ENCODE measurements around the gene SPRED1. TPM values are rescaled to one million over a fixed set of nuclear protein-coding genes. Genes with fewer than 3 reads are reported as not detected.

Gene SPRED1
- total and polyA plus RNA-seq, 2 of the 13 experiments (the other 11 are each of a cell fraction or from before 2014, with no cell fraction given) = 3.8 to 9.6 TPM

DNA sequence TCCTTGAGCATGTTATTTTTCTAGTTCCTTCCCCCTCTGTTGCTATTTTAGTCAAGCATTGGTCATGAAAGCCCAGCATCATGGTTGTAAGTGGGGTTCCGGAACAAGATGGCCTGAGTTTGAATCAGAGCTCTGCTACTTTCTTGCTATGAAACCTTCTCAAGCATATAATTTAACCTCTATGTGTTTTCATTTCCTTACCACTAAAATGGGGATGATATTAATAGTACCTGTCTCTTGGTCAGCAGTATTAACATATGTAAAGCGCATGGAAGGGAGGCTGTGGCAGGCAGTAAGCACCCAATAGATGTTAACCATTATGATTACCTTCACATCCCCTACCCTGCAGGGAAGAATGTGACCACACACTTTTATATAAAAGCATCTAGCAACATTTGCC, 14.3 kb upstream of the SPRED1 start:
- WGBS (ENCODE audit: low lambda C conversion rate) = 95% methylated on average over 2 of the region's 2 CpGs
- no peak for DNase-seq (ENCODE audit: low spot score)
- H3K4me3 ChIP-seq (replicated peaks in 1 of 3; ENCODE audit: insufficient read depth in 1 of 3, low read depth in 2 of 3, low read length in 3 of 3) = no peak overlapping the region
- no peak overlapping the region for H3K4me2 ChIP-seq (ENCODE audit: low read depth, low read length)
- BruUV-seq (replicated peaks) = no TSS peak
- no peaks in the 10 kb centered on the region for H3K79me2 ChIP-seq (ENCODE audit: insufficient read depth, low read length)
- no peak for TF ChIP-seq NCOR1 (IDR thresholded peaks at IDR 0.05; ENCODE audit: borderline replicate concordance, low read length)
- TF ChIP-seq ZHX2 (IDR thresholded peaks at IDR 0.05; ENCODE audit: low read depth) = no peak
- no peak for TF ChIP-seq ZHX2 (CRISPR knock-in tag; IDR thresholded peaks at IDR 0.05; ENCODE audit: borderline replicate concordance)
- no peak for TF ChIP-seq ZNF614 (CRISPR knock-in tag; IDR thresholded peaks at IDR 0.05; ENCODE audit: borderline replicate concordance)
- TF ChIP-seq EEA1 (CRISPR knock-in tag; IDR thresholded peaks at IDR 0.05; ENCODE audit: borderline replicate concordance) = no peak
- no peak for TF ChIP-seq DMTF1 (CRISPR knock-in tag; IDR thresholded peaks at IDR 0.05)
- no peak for TF ChIP-seq CENPT (CRISPR knock-in tag; IDR thresholded peaks at IDR 0.05; ENCODE audit: low read depth)
- no peak for TF ChIP-seq SATB2 (CRISPR knock-in tag; IDR thresholded peaks at IDR 0.05)
- no peaks in the 10 kb centered on the region for H3K9me3 ChIP-seq (ENCODE audit: low read length)
- ATAC-seq = no peak
- no peaks in the 10 kb centered on the region; a peak in 1 of 5 replicates for H3K27me3 ChIP-seq (ENCODE audit: control insufficient read depth in 1 of 2, insufficient read depth in 2 of 2, low read length in 2 of 2)
- no peaks in the 10 kb centered on the region for H3K36me3 ChIP-seq (replicated peaks in 1 of 2; ENCODE audit: control insufficient read depth in 1 of 2, insufficient read depth in 2 of 2, low read length in 2 of 2)
- CTCF ChIA-PET (ENCODE audit: low intra/inter-chr PET ratio, low total read pairs) = no interaction called here
- intact Hi-C loops (cut with micrococcal nuclease; ENCODE audit: unreplicated experiment) = no loop called here
- POLR2A ChIA-PET = no interaction called here
- H2AFZ ChIP-seq (ENCODE audit: low read length) = no peak overlapping the region
- H4K20me1 ChIP-seq (ENCODE audit: insufficient read depth, low read length) = no peaks in the 10 kb centered on the region
- in situ Hi-C loops (cut with HindIII; ENCODE audit: extremely low pct_ligation_motif_present, low pct_unique_long_range_greater_than_20kb) = no loop called here
- H3K4me1 ChIP-seq (ENCODE audit: insufficient read depth, low read length) = no peaks in the 10 kb centered on the region
- H3K9ac ChIP-seq (ENCODE audit: insufficient read depth, low read depth, low read length) = no peak overlapping the region
- H3K27ac ChIP-seq (ENCODE audit: extremely low read length, insufficient read depth, low read length) = no peak overlapping the region
- no peak for FAIRE-seq

All from HepG2 (cell line).